HG03442 (cell line): ENCODE results near the gene PARP8.
"Not testable (repeated sequence)": the region's sequence is repeated elsewhere in the genome, so short reads cannot be mapped to it uniquely, and the experiment has no call there.

Source experiments
- ATAC-seq: cut with Tn5 transposase; IDR thresholded peaks from one replicate; pipeline ENCODE4 v1.9.1; 2021; ENCODE audit warnings: mild to moderate bottlenecking, moderate library complexity; ENCODE audit not compliant: unreplicated experiment

The PARP8 gene

GRCh38 chr5:50679554-50679953 lies 13.1 kb downstream of the PARP8 start:
- ATAC-seq = not testable (repeated sequence)

- ATAC-seq = no peak
Observed at GRCh38 chr5:50684721-50685120, 18.3 kb downstream of the PARP8 start.

- ATAC-seq = no peak
Observed at GRCh38 chr5:50687548-50687947, 21.1 kb downstream of the PARP8 start.

- peak; percentile 59 for ATAC-seq
Observed at GRCh38 chr5:50691399-50692016, 25.1 kb downstream of the PARP8 start.

- no peak for ATAC-seq
Observed at GRCh38 chr5:50694027-50694590, 27.7 kb downstream of the PARP8 start.

- ATAC-seq = not testable (repeated sequence)
Observed at GRCh38 chr5:50694626-50695025, 28.2 kb downstream of the PARP8 start.

GRCh38 chr5:50697739-50698138 lies 31.3 kb downstream of the PARP8 start:
- ATAC-seq = peak; percentile 79

- ATAC-seq = no peak
Observed at GRCh38 chr5:50699737-50700136, 33.3 kb downstream of the PARP8 start.

GRCh38 chr5:50700706-50701105 lies 34.3 kb downstream of the PARP8 start:
- ATAC-seq = no peak

- no peak for ATAC-seq
Observed at GRCh38 chr5:50702615-50703366, 36.4 kb downstream of the PARP8 start.

- no peak for ATAC-seq
Observed at GRCh38 chr5:50703367-50703666, 36.9 kb downstream of the PARP8 start.

- no peak for ATAC-seq
Observed at GRCh38 chr5:50704730-50705129, 38.3 kb downstream of the PARP8 start.

- ATAC-seq = no peak
Observed at GRCh38 chr5:50709471-50709870, 43.0 kb downstream of the PARP8 start.

- no peak for ATAC-seq
Observed at GRCh38 chr5:50710838-50711237, 44.4 kb downstream of the PARP8 start.

GRCh38 chr5:50711280-50711679 lies 44.8 kb downstream of the PARP8 start:
- peak; percentile 97 for ATAC-seq

- no peak for ATAC-seq
Observed at GRCh38 chr5:50712479-50712878, 46.0 kb downstream of the PARP8 start.

- ATAC-seq = no peak
Observed at GRCh38 chr5:50715001-50715400, 48.6 kb downstream of the PARP8 start.

GRCh38 chr5:50716134-50716533 lies 49.7 kb downstream of the PARP8 start:
- ATAC-seq = no peak

- ATAC-seq = no peak
Observed at GRCh38 chr5:50717651-50718050, 51.2 kb downstream of the PARP8 start.

GRCh38 chr5:50720061-50720710 lies 53.7 kb downstream of the PARP8 start:
- no peak for ATAC-seq

- no peak for ATAC-seq
Observed at GRCh38 chr5:50722223-50722622, 55.8 kb downstream of the PARP8 start.

- no peak for ATAC-seq
Observed at GRCh38 chr5:50724262-50724661, 57.8 kb downstream of the PARP8 start.
